ENCODE results near the gene LAYN. TPM values are rescaled to one million over a fixed set of nuclear protein-coding genes. Genes with fewer than 3 reads are reported as not detected.

LAYN gene
- total RNA-seq, 4 donors from 2014 or later: 36.4 to 64.5 (median 49.3) TPM

DNA sequence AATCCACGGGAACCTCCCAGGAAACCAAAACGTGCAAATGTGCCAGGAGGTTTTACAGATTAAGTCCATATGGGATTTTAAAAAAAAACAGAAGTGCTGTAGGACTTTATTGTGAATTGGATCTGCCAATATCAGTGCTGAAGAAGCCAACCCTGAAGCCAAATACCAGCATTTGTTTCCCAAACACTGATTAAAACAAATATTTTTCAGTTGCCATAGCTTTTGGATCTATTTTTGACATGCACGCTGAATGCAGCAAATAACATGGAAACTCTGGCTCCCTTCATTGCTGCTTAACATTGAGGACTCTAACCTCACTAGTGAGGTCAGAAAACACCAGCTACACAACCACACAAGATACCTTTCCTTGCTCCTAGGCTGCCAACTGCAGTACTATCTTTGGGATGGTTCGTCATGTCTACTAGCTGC is 33.3 kb downstream of the LAYN start:
- no peaks in the 10 kb centered on the region for H3K9me3 ChIP-seq
- H3K4me3 ChIP-seq (replicated peaks in 1 of 3): no peak overlapping the region
- intact Hi-C loops (cut with DNase I): no loop called here
- H3K36me3 ChIP-seq: no peaks in the 10 kb centered on the region
- peaks cover 5 to 6% of the 10 kb centered on the region in 2 donors for H3K4me1 ChIP-seq
- H3K27ac ChIP-seq: no peak overlapping the region
- no peak for DNase-seq
- 70% methylated on average over 4 of the region's 4 CpGs for WGBS, 2 donors
- no peaks in the 10 kb centered on the region for H3K27me3 ChIP-seq
- no peak for TF ChIP-seq POLR2A (IDR thresholded peaks at IDR 0.05)
- TF ChIP-seq, protein P1, sequence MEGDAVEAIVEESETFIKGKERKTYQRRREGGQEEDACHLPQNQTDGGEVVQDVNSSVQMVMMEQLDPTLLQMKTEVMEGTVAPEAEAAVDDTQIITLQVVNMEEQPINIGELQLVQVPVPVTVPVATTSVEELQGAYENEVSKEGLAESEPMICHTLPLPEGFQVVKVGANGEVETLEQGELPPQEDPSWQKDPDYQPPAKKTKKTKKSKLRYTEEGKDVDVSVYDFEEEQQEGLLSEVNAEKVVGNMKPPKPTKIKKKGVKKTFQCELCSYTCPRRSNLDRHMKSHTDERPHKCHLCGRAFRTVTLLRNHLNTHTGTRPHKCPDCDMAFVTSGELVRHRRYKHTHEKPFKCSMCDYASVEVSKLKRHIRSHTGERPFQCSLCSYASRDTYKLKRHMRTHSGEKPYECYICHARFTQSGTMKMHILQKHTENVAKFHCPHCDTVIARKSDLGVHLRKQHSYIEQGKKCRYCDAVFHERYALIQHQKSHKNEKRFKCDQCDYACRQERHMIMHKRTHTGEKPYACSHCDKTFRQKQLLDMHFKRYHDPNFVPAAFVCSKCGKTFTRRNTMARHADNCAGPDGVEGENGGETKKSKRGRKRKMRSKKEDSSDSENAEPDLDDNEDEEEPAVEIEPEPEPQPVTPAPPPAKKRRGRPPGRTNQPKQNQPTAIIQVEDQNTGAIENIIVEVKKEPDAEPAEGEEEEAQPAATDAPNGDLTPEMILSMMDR (IDR thresholded peaks at IDR 0.05): no peak

DNA sequence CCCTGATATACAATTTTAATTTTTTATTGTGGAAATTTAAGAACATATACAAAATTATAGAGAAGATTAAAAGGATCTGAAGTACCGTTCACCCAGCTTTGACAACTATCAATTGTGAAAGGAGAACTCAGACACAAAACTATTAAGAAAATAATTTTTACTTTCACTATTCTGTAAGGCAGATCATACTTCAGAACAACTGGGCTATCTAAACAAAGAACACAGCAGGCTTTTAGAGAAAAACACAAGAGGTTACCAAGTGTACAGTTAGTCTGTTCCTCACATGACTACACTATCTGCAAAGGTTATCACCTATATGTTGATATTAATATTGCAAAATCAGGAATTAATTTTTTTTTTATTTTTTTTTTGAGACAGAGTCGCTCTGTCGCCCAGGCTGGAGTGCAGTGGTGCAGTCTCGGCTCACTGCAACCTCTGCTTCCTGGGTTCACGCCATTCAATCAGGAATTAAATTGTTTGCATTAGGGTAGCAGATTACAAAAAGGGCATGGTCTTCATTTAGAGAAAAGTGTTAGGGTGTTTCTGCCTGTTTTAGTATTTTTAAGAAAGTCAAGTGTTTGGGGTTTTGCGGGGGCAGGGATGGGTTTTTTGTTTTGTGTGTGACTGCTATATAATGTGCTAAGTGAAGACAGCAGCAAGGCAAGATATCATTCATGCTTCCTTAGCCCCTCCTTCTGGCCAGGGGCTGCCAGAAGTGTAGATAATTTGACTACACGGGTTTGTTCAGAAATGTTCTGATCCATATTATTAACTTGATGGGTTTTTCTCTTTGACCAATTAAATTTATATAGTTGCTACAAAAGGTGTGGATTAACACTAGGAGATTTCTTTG is 34.1 kb downstream of the LAYN start:
- no peak overlapping the region for H3K27ac ChIP-seq
- intact Hi-C loops (cut with DNase I): no loop called here
- DNase-seq: no peak
- H3K27me3 ChIP-seq: no peaks in the 10 kb centered on the region
- no peaks in the 10 kb centered on the region for H3K9me3 ChIP-seq
- WGBS, 2 donors: 36 to 37% methylated on average over 7 of the region's 7 CpGs
- peaks cover 5 to 6% of the 10 kb centered on the region in 2 donors for H3K4me1 ChIP-seq
- TF ChIP-seq, protein P1 (IDR thresholded peaks at IDR 0.05): no peak
- no peak for TF ChIP-seq POLR2A (IDR thresholded peaks at IDR 0.05)
- no peak overlapping the region for H3K4me3 ChIP-seq (replicated peaks in 1 of 3)
- no peaks in the 10 kb centered on the region for H3K36me3 ChIP-seq

DNA sequence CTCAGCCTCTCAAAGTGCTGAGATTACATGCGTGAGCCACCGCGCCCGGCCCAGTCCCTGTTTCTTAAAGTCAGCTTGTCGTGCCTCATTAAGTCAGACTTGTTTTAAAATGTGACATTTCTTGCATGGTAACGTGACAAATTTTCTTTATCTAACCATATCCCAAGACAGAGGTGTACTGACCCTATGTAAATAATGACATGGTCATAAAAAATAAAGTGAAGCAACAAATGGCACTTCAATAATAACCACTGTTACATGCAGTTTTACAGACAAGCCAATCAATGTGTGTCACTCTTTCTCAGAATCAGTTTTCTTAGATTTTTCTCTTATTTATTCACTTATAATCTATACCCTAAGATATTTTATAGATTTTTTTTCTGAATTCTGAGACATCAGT is 35.2 kb downstream of the LAYN start:
- Histone ChIP-seq H3K36me3 (no peaks in the 10 kb centered on the region), H3K27me3 (no peaks in the 10 kb centered on the region), H3K4me3 (replicated peaks in 1 of 3) (no peak overlapping the region), H3K4me1 (peaks cover 0 to 6% of the 10 kb centered on the region in 2 donors), H3K27ac (no peak overlapping the region), H3K9me3 (no peaks in the 10 kb centered on the region)
- intact Hi-C loops (cut with DNase I): no loop called here
- 94% methylated on average over 6 of the region's 6 CpGs for WGBS, 2 donors
- TF ChIP-seq, protein P1 (IDR thresholded peaks at IDR 0.05): no peak
- TF ChIP-seq POLR2A (IDR thresholded peaks at IDR 0.05): no peak
- DNase-seq: no peak

DNA sequence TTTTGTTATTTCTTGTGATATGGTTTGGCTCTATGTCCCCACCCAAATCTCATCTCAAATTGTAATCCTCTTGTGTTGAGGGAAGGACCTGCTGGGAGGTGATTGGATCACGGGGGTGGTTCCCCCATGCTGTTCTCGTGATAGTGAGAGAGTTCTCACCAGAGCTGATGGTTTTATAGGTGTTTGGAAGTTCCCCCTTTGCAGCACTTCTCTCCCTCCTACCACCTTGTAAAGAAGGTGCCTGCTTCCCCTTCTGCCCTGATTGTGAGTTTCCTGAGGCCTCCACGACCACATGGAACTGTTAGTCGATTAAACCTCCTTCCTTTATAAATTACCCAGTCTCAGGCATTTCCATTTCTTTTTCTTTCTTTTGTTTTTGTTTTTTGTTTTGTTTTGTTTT is 37.3 kb downstream of the LAYN start:
- intact Hi-C loops (cut with DNase I): no loop called here
- Histone ChIP-seq H3K27me3 (no peaks in the 10 kb centered on the region), H3K36me3 (no peaks in the 10 kb centered on the region), H3K4me3 (replicated peaks in 1 of 3) (no peak overlapping the region), H3K9me3 (no peaks in the 10 kb centered on the region), H3K27ac (no peak overlapping the region), H3K4me1 (peaks cover 0 to 6% of the 10 kb centered on the region in 2 donors)
- WGBS, 2 donors: 82 to 88% methylated on average over 4 of the region's 4 CpGs
- DNase-seq: no peak
- no peak for TF ChIP-seq POLR2A (IDR thresholded peaks at IDR 0.05)
- TF ChIP-seq, protein P1 (IDR thresholded peaks at IDR 0.05): no peak

DNA sequence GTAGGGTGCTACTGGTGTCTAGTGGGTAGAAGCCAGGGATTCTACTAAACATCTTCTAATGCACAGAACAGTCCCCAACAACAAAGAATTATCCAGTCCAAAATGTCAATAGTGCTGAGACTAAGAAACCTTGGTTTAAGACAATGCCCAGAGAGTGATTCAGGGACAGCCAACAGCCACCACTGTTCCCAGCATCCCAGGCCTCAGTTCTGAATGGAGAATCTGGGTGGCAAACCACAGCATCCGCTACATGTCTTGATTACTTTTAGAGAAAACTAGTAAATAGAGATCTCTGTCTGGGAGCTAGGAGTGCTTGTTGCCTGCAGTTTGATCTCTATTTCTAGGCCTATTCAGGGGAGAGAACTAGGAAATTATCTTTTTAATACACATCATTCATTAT is 40.8 kb downstream of the LAYN start:
- no peaks in the 10 kb centered on the region for H3K27me3 ChIP-seq
- H3K27ac ChIP-seq: no peak overlapping the region
- WGBS, 2 donors: 93 to 100% methylated on average over 1 of the region's 1 CpG
- intact Hi-C loops (cut with DNase I): no loop called here
- no peaks in the 10 kb centered on the region for H3K9me3 ChIP-seq
- H3K4me3 ChIP-seq (replicated peaks in 1 of 3): no peak overlapping the region
- DNase-seq: no peak
- no peaks in the 10 kb centered on the region for H3K4me1 ChIP-seq
- no peak for TF ChIP-seq POLR2A (IDR thresholded peaks at IDR 0.05)
- TF ChIP-seq, protein P1 (IDR thresholded peaks at IDR 0.05): no peak
- no peaks in the 10 kb centered on the region for H3K36me3 ChIP-seq
